Fibroblast of lung (primary cell): ENCODE data around the gene NINL.

Experiments used
- EZH2 ChIP-seq: IDR thresholded peaks from 2 replicates; pipeline ENCODE4 v1.5.1; 2012; ENCODE audit warnings: low read length, control low read depth, mild to moderate bottlenecking; ENCODE audit errors: missing control alignments
- TF ChIP-seq, protein P1 (sequence below), 2 donors: IDR thresholded peaks in 1 of 2; conservative IDR thresholded peaks in 1 of 2; 1 replicate in 1 of 2; 2 replicates in 1 of 2; pipeline ENCODE4 v1.5.1; 2011 to 2012; ENCODE audit warnings: low read length in 2 of 2, control low read depth in 1 of 2, inconsistent platforms in 1 of 2, low read depth in 1 of 2, mild to moderate bottlenecking in 1 of 2

DNA sequence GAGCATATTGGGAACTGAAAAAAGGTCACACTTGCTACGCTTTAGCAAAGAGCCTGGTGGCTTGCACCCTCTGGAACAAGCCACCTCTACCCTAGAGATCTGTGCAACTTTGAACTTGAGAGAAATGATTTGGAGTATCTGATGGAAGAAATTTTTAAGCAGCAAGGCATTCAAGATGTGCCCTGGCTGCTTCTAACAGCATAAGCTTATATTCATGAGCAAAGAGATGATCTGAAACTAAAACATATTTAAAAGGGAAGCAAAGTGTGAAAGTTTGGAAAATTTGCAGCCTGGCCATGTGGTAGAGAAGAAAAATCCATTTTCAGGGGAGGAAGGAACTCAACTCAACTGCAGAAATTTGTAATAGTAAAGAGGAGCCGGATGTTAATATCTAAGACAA, 71.1 kb downstream of the NINL start:
- TF ChIP-seq, protein P1, sequence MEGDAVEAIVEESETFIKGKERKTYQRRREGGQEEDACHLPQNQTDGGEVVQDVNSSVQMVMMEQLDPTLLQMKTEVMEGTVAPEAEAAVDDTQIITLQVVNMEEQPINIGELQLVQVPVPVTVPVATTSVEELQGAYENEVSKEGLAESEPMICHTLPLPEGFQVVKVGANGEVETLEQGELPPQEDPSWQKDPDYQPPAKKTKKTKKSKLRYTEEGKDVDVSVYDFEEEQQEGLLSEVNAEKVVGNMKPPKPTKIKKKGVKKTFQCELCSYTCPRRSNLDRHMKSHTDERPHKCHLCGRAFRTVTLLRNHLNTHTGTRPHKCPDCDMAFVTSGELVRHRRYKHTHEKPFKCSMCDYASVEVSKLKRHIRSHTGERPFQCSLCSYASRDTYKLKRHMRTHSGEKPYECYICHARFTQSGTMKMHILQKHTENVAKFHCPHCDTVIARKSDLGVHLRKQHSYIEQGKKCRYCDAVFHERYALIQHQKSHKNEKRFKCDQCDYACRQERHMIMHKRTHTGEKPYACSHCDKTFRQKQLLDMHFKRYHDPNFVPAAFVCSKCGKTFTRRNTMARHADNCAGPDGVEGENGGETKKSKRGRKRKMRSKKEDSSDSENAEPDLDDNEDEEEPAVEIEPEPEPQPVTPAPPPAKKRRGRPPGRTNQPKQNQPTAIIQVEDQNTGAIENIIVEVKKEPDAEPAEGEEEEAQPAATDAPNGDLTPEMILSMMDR (conservative IDR thresholded peaks at IDR 0.05 in 1 of 2, IDR thresholded peaks at IDR 0.05 in 1 of 2; ENCODE audit: low read depth in 1 of 2, low read length in 2 of 2) = no peak
- no peak for TF ChIP-seq EZH2
